ENCODE data around the gene SLC25A22.

DNA sequence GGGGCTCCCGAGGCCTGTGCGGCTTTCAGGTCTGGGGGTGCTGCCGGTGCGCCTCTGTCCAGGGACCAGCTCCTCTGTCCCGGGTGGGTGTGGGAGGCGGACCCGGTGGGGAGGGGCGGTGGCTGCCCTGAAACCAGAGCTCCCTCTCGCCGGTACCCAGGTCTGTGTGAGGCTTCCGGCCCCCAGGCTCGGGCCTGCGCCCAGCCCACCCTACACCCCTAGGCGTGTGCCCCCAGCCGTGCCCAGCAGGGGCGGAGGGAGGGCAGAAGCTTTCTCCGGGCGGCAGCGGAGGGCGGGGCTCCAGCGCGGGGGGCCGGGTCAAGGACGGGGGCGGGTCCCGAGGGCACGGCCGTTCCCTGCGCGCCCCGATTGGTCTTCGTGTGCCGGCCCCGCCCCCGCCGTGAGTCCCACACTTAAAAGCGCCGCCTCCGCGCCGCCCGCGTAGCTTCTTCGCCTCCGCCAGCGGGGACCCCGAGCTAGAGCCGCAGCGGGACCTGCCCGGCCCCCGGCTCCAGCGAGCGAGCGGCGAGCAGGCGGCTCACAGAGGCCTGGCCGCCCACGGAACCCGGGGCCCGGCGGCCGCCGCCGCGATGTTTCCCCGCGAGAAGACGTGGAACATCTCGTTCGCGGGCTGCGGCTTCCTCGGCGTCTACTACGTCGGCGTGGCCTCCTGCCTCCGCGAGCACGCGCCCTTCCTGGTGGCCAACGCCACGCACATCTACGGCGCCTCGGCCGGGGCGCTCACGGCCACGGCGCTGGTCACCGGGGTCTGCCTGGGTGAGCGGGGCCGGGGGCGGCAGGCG, 21.2 kb upstream of the SLC25A22 start:
- TF ChIP-seq, protein P1, sequence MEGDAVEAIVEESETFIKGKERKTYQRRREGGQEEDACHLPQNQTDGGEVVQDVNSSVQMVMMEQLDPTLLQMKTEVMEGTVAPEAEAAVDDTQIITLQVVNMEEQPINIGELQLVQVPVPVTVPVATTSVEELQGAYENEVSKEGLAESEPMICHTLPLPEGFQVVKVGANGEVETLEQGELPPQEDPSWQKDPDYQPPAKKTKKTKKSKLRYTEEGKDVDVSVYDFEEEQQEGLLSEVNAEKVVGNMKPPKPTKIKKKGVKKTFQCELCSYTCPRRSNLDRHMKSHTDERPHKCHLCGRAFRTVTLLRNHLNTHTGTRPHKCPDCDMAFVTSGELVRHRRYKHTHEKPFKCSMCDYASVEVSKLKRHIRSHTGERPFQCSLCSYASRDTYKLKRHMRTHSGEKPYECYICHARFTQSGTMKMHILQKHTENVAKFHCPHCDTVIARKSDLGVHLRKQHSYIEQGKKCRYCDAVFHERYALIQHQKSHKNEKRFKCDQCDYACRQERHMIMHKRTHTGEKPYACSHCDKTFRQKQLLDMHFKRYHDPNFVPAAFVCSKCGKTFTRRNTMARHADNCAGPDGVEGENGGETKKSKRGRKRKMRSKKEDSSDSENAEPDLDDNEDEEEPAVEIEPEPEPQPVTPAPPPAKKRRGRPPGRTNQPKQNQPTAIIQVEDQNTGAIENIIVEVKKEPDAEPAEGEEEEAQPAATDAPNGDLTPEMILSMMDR (optimal IDR thresholded peaks at IDR 0.05 in 1 of 3, IDR thresholded peaks at IDR 0.05 in 1 of 3, conservative IDR thresholded peaks at IDR 0.05 in 1 of 3; ENCODE audit: extremely low read depth in 1 of 3, insufficient read depth in 2 of 3, low read length in 3 of 3), result no peak
- TF ChIP-seq EZH2 (IDR thresholded peaks at IDR 0.05; ENCODE audit: low read length), result no peak
